Loucy (cell line): Measurements from ENCODE around the gene SPP1.

ENCODE experiments used
- H2AFZ ChIP-seq: fragments of 200-600 bp; sonication (generic); 2 replicates; pipeline ENCODE4 v1.6.0; 2016; ENCODE audit warnings: antibody characterized with exemption, mild to moderate bottlenecking, low read length, moderate library complexity
- H3F3A ChIP-seq: fragments of 200-600 bp; 2 replicates; pipeline ENCODE4 v1.6.0; 2016; ENCODE audit warnings: antibody characterized with exemption, low read depth, mild to moderate bottlenecking
- H3K27me3 ChIP-seq: fragments of 200-600 bp; sonication (generic); 2 replicates; pipeline ENCODE4 v1.6.1; 2014; ENCODE audit warnings: low read length, mild to moderate bottlenecking; ENCODE audit not compliant: insufficient read depth, poor library complexity, severe bottlenecking
- H3K36me3 ChIP-seq: fragments of 200-600 bp; sonication (generic); 2 replicates; pipeline ENCODE4 v1.6.1; 2016; ENCODE audit warnings: low read length; ENCODE audit not compliant: insufficient read depth
- H3K4me1 ChIP-seq: fragments of 200-600 bp; sonication (generic); 2 replicates; pipeline ENCODE4 v1.5.1; 2014; ENCODE audit warnings: low read length, mild to moderate bottlenecking; ENCODE audit not compliant: insufficient read depth, poor library complexity, severe bottlenecking
- H3K4me2 ChIP-seq: fragments of 200-600 bp; sonication (generic); 2 replicates; pipeline ENCODE4 v1.6.0; 2014; ENCODE audit warnings: antibody characterized with exemption, low read length, low read depth, mild to moderate bottlenecking; ENCODE audit not compliant: poor library complexity, severe bottlenecking
- H3K4me3 ChIP-seq: fragments of 200-600 bp; sonication (generic); 2 replicates; pipeline ENCODE4 v1.5.1; 2014; ENCODE audit warnings: low read length, mild to moderate bottlenecking, mixed read lengths; ENCODE audit not compliant: poor library complexity, severe bottlenecking
- H3K79me2 ChIP-seq: fragments of 200-600 bp; sonication (generic); 2 replicates; pipeline ENCODE4 v1.6.1; 2014; ENCODE audit warnings: low read length; ENCODE audit not compliant: insufficient read depth
- H3K9ac ChIP-seq: fragments of 200-600 bp; sonication (generic); 2 replicates; pipeline ENCODE4 v1.6.0; 2014; ENCODE audit warnings: mild to moderate bottlenecking, low read depth, low read length, moderate library complexity; ENCODE audit not compliant: poor library complexity, severe bottlenecking
- H3K9me2 ChIP-seq: fragments of 200-600 bp; sonication (generic); replicated peaks from 2 replicates; pipeline ENCODE4 v1.6.1; 2016; ENCODE audit warnings: low read depth, low read length, mixed read lengths
- H3K9me3 ChIP-seq: fragments of 200-600 bp; sonication (generic); 2 replicates; pipeline ENCODE4 v1.6.1; 2014; ENCODE audit warnings: mild to moderate bottlenecking, antibody characterized with exemption, low read length, low read depth; ENCODE audit not compliant: insufficient read depth
- H4K20me1 ChIP-seq: fragments of 200-600 bp; sonication (generic); 2 replicates; pipeline ENCODE4 v1.6.0; 2014; ENCODE audit warnings: antibody characterized with exemption, low read length, mild to moderate bottlenecking; ENCODE audit not compliant: insufficient read depth, poor library complexity, severe bottlenecking
- EZH2phosphoT487 ChIP-seq: fragments of 200-600 bp; IDR thresholded peaks from 2 replicates; pipeline ENCODE4 v1.6.1; 2018; ENCODE audit warnings: antibody characterized with exemption, mild to moderate bottlenecking, moderate library complexity, borderline replicate concordance
- TF ChIP-seq, protein P1 (sequence below): fragments of 200-600 bp; sonication (generic); conservative IDR thresholded peaks from 2 replicates; pipeline ENCODE4 v1.5.1; 2014; ENCODE audit warnings: mild to moderate bottlenecking, antibody characterized with exemption, low read length

Gene SPP1

GRCh38 chr4:88002786-88003185 is 27.3 kb downstream of the SPP1 start:
- Histone ChIP-seq H3K36me3 (no peaks in the 10 kb centered on the region), H4K20me1 (no peaks in the 10 kb centered on the region), H3K4me3 (no peak overlapping the region), H3K4me1 (no peaks in the 10 kb centered on the region), H3K4me2 (no peak overlapping the region), H3K79me2 (no peaks in the 10 kb centered on the region), H3K27me3 (no peaks in the 10 kb centered on the region), H2AFZ (no peak overlapping the region), H3K9me2 (no peaks in the 10 kb centered on the region), H3F3A (no peaks in the 10 kb centered on the region), H3K9me3 (no peaks in the 10 kb centered on the region), H3K9ac (no peak overlapping the region)
- TF ChIP-seq EZH2phosphoT487: no peak
- TF ChIP-seq, protein P1, sequence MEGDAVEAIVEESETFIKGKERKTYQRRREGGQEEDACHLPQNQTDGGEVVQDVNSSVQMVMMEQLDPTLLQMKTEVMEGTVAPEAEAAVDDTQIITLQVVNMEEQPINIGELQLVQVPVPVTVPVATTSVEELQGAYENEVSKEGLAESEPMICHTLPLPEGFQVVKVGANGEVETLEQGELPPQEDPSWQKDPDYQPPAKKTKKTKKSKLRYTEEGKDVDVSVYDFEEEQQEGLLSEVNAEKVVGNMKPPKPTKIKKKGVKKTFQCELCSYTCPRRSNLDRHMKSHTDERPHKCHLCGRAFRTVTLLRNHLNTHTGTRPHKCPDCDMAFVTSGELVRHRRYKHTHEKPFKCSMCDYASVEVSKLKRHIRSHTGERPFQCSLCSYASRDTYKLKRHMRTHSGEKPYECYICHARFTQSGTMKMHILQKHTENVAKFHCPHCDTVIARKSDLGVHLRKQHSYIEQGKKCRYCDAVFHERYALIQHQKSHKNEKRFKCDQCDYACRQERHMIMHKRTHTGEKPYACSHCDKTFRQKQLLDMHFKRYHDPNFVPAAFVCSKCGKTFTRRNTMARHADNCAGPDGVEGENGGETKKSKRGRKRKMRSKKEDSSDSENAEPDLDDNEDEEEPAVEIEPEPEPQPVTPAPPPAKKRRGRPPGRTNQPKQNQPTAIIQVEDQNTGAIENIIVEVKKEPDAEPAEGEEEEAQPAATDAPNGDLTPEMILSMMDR: no peak

DNA sequence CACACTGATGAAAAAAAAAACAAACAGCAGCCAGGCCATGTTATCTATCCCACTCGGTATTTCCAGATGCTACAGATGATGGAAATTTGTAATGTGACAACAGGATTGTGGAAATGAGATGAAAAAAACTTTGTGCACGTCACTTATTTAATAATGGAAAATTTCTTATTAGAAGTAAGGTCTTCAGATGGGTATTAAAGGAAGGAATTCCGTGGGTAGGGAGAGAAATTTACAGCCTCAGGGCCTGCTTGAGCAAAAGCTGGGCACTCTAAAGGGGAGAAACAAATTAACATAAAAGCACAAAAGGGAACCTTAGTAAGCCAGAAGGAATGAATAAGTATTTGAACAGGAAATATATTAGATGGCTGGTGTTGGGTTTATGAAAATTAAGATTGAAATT is 27.7 kb downstream of the SPP1 start:
- Histone ChIP-seq H3K4me1 (no peaks in the 10 kb centered on the region), H3K4me3 (no peak overlapping the region), H4K20me1 (peaks cover under 1% of the 10 kb centered on the region), H3K36me3 (no peaks in the 10 kb centered on the region), H2AFZ (no peak overlapping the region), H3K9me2 (no peaks in the 10 kb centered on the region), H3K9me3 (no peaks in the 10 kb centered on the region), H3K27me3 (no peaks in the 10 kb centered on the region), H3K79me2 (peaks cover 4% of the 10 kb centered on the region), H3F3A (no peaks in the 10 kb centered on the region), H3K9ac (no peak overlapping the region), H3K4me2 (no peak overlapping the region)
- TF ChIP-seq, protein P1: no peak
- no peak for TF ChIP-seq EZH2phosphoT487

DNA sequence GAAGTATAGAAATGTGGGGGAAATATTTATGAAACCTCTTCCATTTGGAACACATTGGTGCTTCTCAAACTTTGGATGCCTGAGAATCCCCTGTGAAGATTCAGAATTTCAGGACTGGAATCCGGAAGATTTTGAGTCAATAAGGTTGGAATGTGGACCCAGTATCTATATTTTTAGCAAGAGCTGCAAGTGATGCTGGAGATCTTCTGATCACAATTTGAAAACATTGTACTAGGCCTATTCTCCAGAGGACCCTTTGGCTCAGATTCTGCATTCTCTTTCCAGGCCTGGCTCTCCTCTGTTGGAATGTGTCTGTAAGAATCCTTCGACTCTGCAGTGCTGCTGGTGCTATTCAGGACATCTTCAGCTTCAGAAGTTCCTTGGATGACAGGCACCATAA is 29.6 kb downstream of the SPP1 start:
- no peaks in the 10 kb centered on the region for H3F3A ChIP-seq
- peaks cover 23% of the 10 kb centered on the region for H3K79me2 ChIP-seq

More for the DNA sequence above, 29.6 kb downstream of the SPP1 start:
- H3K9me2 ChIP-seq: no peaks in the 10 kb centered on the region
- no peak overlapping the region for H3K4me2 ChIP-seq
- no peak overlapping the region for H3K4me3 ChIP-seq
- no peak overlapping the region for H3K9ac ChIP-seq
- H2AFZ ChIP-seq: no peak overlapping the region
- no peaks in the 10 kb centered on the region for H3K27me3 ChIP-seq
- no peaks in the 10 kb centered on the region for H3K36me3 ChIP-seq
- peaks cover 12% of the 10 kb centered on the region for H3K4me1 ChIP-seq
- H4K20me1 ChIP-seq: peaks cover 15% of the 10 kb centered on the region
- no peak for TF ChIP-seq EZH2phosphoT487
- TF ChIP-seq, protein P1: no peak
- H3K9me3 ChIP-seq: no peaks in the 10 kb centered on the region
